SJCRH30 (cell line): ENCODE results near the gene CXCL10. TPM values are rescaled to one million over a fixed set of nuclear protein-coding genes. Genes with fewer than 3 reads are reported as not detected.
A peak's percentile ranks its signal among the peaks of the same experiment; 100 is the strongest.

ENCODE experiments used
- DNase-seq, 2 experiments: peaks; one replicate each; pipeline ENCODE4 v3.0.0-alpha.2; 2015 to 2020
- H3K27ac ChIP-seq: fragments of 250-450 bp; sonication (Bioruptor Pico); 2 replicates; pipeline ENCODE4 v1.5.1; 2020; ENCODE audit warnings: mild to moderate bottlenecking, moderate library complexity
- H3K27me3 ChIP-seq: fragments of 250-450 bp; sonication (Bioruptor Pico); 2 replicates; pipeline ENCODE4 v1.5.1; 2020; ENCODE audit warnings: mild to moderate bottlenecking, moderate library complexity
- H3K36me3 ChIP-seq: fragments of 250-450 bp; sonication (Bioruptor Pico); 2 replicates; pipeline ENCODE4 v1.5.1; 2020; ENCODE audit warnings: mild to moderate bottlenecking, moderate library complexity
- H3K4me1 ChIP-seq: fragments of 250-450 bp; sonication (Bioruptor Pico); 2 replicates; pipeline ENCODE4 v1.5.1; 2020; ENCODE audit warnings: mild to moderate bottlenecking, moderate library complexity
- H3K4me3 ChIP-seq: fragments of 250-450 bp; sonication (Bioruptor Pico); 2 replicates; pipeline ENCODE4 v1.5.1; 2020; ENCODE audit warnings: mild to moderate bottlenecking, moderate library complexity
- H3K9me3 ChIP-seq: fragments of 250-450 bp; sonication (Bioruptor Pico); replicated peaks from 2 replicates; pipeline ENCODE4 v1.5.1; 2020; ENCODE audit warnings: mild to moderate bottlenecking, moderate library complexity
- total RNA-seq: library from RNA; depleted of rRNA; stranded (reverse); fragments of >200 nt; shearing (Covaris generic); gene quantifications from 2 replicates; pipeline ENCODE4 v1.2.3, GENCODE V29; 2014; rRNA removed

The CXCL10 gene
- total RNA-seq, 1 experiment from 2014 or later = not detected

DNA sequence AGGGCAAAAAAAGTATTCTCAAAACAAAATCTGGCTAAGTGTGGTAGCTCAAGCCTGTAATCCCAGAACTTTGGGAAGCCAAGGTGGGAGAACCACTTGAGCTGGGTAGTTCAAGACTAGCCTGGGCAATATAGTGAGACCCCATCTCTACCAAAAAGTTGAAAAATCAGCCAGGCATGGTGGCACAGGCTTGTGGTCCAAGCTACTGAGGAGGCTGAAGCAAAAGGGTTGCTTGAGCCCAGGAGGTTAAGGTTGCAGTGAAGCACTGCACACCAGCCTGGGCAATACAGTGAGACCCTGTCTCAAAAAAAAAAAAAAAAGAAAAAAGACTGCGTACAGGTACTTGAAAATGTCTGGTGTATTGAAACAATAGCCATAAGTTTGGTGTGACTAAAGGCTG, 30.8 kb downstream of the CXCL10 start:
- 0 out of 2 replicates have a peak, but pooled peaks cover 2% of the 10 kb centered on the region for H3K4me1 ChIP-seq
- no peak overlapping the region for H3K27ac ChIP-seq
- H3K36me3 ChIP-seq = no peaks in the 10 kb centered on the region
- H3K9me3 ChIP-seq = no peaks in the 10 kb centered on the region
- no peak overlapping the region for H3K4me3 ChIP-seq
- no peak for DNase-seq
- no peaks in the 10 kb centered on the region for H3K27me3 ChIP-seq

DNA sequence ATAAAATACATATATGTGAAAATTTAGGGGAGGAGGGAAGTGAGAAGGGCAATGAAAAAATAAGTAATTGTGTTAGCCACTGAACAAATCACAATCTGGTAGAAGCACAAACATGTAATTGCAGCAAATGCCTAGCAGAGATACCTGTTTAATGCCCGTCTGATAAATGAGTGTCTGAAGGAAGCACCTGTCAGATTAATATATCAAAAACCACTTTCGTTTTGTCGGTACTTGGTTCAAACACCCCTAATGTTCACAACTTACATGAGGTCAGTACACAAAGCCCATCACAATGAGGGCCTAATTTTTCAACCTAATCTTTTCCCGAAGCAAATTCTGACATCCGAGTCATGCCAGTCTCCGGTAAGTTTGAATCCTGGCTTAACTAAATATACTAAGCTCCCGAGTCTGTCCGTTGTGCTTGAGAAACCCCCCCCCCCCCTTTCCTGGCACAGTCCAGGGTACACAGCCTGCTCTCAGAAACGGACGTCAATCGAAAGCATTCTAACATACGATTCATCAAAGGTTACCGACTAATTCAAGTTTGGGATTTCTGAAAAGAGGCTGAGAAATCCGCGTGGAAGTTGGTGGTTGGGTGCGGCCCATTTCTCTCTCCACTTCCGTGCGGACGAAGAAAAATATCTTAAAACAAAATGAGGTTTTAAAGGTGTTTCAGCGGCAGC, 33.3 kb downstream of the CXCL10 start:
- H3K36me3 ChIP-seq = peaks cover 6% of the 10 kb centered on the region
- no peaks in the 10 kb centered on the region for H3K9me3 ChIP-seq
- H3K27me3 ChIP-seq = no peaks in the 10 kb centered on the region
- peak overlapping the region; percentile 54 for H3K27ac ChIP-seq
- H3K4me3 ChIP-seq = peak overlapping the region; percentile 71
- H3K4me1 ChIP-seq = 0 out of 2 replicates have a peak, but pooled peaks cover 2% of the 10 kb centered on the region
- no peak for DNase-seq

DNA sequence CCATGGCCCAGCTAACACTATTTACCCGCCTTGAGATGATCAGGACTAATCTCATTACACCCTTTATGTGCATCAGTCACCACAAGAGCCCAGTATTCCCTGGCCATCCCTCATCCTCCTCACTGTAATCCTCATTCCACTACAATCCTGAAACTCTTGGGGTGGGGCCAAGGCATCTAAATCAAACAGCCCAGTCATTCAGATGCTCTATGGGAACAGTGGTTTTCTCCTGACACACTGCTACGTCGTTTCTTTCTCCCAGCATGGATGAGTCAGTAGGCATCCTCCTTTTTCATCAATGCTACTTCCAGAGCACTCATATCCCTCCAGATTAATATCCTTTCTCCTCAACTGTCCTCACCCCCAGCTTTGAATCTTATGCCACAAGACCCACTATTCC, 38.2 kb downstream of the CXCL10 start:
- H3K4me3 ChIP-seq = no peak overlapping the region
- H3K27ac ChIP-seq = no peak overlapping the region
- H3K36me3 ChIP-seq = peaks cover 37% of the 10 kb centered on the region
- no peak for DNase-seq
- H3K4me1 ChIP-seq = 0 out of 2 replicates have a peak, but pooled peaks cover 2% of the 10 kb centered on the region
- no peaks in the 10 kb centered on the region for H3K9me3 ChIP-seq
- no peaks in the 10 kb centered on the region for H3K27me3 ChIP-seq

DNA sequence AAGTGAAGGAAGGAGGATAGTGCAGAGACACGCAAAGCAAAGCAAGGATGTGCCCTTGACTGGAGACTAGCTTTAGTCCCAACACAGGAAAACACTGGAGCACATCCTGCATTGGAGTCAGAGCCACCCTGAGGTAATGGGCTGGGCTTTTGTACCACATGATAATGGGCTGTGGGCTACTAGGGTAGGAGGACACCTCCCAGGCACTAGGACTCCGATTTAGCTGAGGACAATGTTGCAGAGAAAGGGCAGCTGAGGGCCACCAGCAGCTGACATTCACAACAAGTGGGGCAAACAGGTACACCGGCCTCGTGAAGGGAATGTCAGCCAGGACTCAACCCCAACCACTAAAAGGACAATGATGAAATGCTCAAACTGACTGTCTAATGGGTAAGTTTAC, 42.7 kb downstream of the CXCL10 start:
- Histone ChIP-seq H3K27ac (no peak overlapping the region), H3K36me3 (peaks cover 75% of the 10 kb centered on the region), H3K27me3 (no peaks in the 10 kb centered on the region), H3K4me3 (no peak overlapping the region), H3K9me3 (peaks cover 5% of the 10 kb centered on the region; the same call in 1 of the 2 replicates), H3K4me1 (no peaks in the 10 kb centered on the region)
- DNase-seq = no peak

DNA sequence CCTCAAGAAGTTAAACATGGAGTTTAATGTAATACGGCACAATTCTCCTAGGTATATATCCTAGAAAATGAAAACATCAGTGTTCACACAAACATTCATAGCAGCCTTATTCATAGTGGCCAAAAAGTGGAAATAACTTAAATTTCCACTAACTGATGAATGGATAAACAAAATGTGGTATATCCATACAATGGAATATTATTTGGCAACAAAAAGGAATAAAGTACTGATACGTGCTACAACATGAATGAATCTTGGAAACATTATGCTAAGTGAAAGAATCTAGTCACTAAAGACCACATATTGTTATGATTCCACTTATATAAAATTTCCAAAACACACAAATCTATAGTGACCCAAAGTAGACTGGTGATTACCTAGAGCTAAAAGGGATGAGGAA, 47.1 kb downstream of the CXCL10 start:
- DNase-seq = no peak
- H3K36me3 ChIP-seq = peaks cover 84% of the 10 kb centered on the region

DNA sequence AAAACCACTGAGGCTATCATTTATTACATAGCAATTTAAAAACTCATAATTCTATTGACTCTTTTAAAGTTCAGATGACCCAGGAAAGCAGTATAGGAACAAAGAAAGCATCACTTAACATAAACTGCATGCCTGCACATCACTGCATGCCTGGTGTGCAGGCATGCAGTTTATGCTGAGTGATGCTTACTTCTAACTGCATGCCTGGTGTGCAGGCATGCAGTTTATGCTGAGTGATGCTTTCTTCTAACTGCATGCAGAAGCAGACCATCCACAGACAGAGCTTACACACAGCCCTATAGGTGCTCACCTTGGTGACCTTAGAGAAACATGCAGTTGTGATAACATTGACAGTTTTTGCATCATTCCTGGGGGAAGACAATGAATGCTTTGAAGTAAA, 49.5 kb downstream of the CXCL10 start:
- Histone ChIP-seq H3K36me3 (peaks cover 89% of the 10 kb centered on the region), H3K27me3 (no peaks in the 10 kb centered on the region), H3K27ac (no peak overlapping the region), H3K9me3 (peaks cover 5% of the 10 kb centered on the region; the same call in 1 of the 2 replicates), H3K4me3 (no peak overlapping the region), H3K4me1 (no peaks in the 10 kb centered on the region)
- DNase-seq = no peak

More for the DNA sequence above, 47.1 kb downstream of the CXCL10 start:
- peaks cover 5% of the 10 kb centered on the region; the same call in 1 of the 2 replicates for H3K9me3 ChIP-seq
- no peak overlapping the region for H3K27ac ChIP-seq
- no peak overlapping the region for H3K4me3 ChIP-seq
- no peaks in the 10 kb centered on the region for H3K4me1 ChIP-seq
- no peaks in the 10 kb centered on the region for H3K27me3 ChIP-seq

Other genes with a start within 250 kb of the CXCL10 start
- gene PPEF2, start 121.0 kb downstream of the CXCL10 start, total RNA-seq = not detected in 2 replicates
- gene NAAA, start 82.5 kb downstream of the CXCL10 start, total RNA-seq = 11.3 and 11.8 TPM in 2 replicates
- gene SDAD1, start 32.6 kb downstream of the CXCL10 start, total RNA-seq = 63.3 and 67.7 TPM in 2 replicates
- gene CXCL9, start 16.0 kb downstream of the CXCL10 start, total RNA-seq = not detected in 2 replicates
- gene CXCL11, start 12.6 kb upstream of the CXCL10 start, total RNA-seq = not detected in 2 replicates
- 6.0 TPM in 2 replicates for gene ART3, start 51.2 kb upstream of the CXCL10 start, total RNA-seq
- gene NUP54, start 124.9 kb upstream of the CXCL10 start, total RNA-seq = 108 and 117 TPM in 2 replicates
- gene SCARB2, start 190.3 kb upstream of the CXCL10 start, total RNA-seq = 97.5 and 99.4 TPM in 2 replicates
- gene FAM47E, start 228.2 kb upstream of the CXCL10 start, total RNA-seq = 0.02 and 0.28 TPM in 2 replicates